Measurements from ENCODE around the gene PLAA.

GRCh38 chr9:26955921-26956859 is 9.1 kb upstream of the PLAA start, which contains the start of gene IFT74:
- no peak for TF ChIP-seq REST (IDR thresholded peaks at IDR 0.05; ENCODE audit: insufficient read depth in 1 of 2, low read depth in 2 of 2, low read length in 2 of 2)
- TF ChIP-seq POLR2AphosphoS5 (IDR thresholded peaks at IDR 0.05; ENCODE audit: low read depth, low read length), result peak; percentile 54
- TF ChIP-seq SIN3A (IDR thresholded peaks at IDR 0.05; ENCODE audit: borderline replicate concordance, insufficient read depth, low read length), result no peak
- no peak for TF ChIP-seq TAF1 (IDR thresholded peaks at IDR 0.05; ENCODE audit: borderline replicate concordance, insufficient read depth, low read length)

Data from PFSK-1 (cell line).